Measurements from ENCODE around the gene FOS. TPM values are rescaled to one million over a fixed set of nuclear protein-coding genes. Genes with fewer than 3 reads are reported as not detected.
"Not testable (repeated sequence)": the region's sequence is repeated elsewhere in the genome, so short reads cannot be mapped to it uniquely, and the experiment has no call there.

The FOS gene
- total RNA-seq, 1 experiment from 2014 or later: 23.9 TPM

DNA sequence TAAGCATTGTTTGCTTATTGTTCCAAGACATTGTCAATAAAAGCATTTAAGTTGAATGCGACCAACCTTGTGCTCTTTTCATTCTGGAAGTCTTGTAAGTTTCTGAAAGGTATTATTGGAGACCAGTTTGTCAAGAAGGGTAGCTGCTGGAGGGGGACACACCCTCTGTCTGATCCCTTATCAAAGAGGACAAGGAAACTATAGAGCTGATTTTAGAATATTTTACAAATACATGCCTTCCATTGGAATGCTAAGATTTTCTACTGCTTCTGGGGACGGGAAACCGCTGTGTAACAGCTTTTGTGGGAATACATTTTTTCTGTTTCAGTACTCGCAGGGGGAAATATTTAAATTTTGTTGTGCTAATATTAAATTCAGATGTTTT, 3.5 kb downstream of the FOS start:
- H3K36me3 Mint-ChIP-seq: peaks cover 23% of the 10 kb centered on the region
- DNase-seq (ENCODE audit: low spot score): no peak
- POLR2A ChIA-PET: interaction anchor here (1.0 to 3.8 kb wide), 3 partner anchors 12 to 27 kb away, joined by 3 to 23 read pairs (median 22); no protein-coding TSS in a partner anchor
- H3K4me3 Mint-ChIP-seq: no peak overlapping the region
- no peak for ATAC-seq
- CTCF ChIA-PET: interaction anchor here (1.6 kb wide), 1 partner anchor 12 kb away, joined by 8 read pairs; no protein-coding TSS in a partner anchor
- TF ChIP-seq TP53 (CRISPR knock-in tag; IDR thresholded peaks at IDR 0.05) (no peak), HMGA2 (CRISPR knock-in tag; IDR thresholded peaks at IDR 0.05) (0 out of 2 replicates have a peak, but pooled peaks have one; percentile 22)
- peaks cover 44% of the 10 kb centered on the region for H3K4me1 Mint-ChIP-seq
- H3K27ac Mint-ChIP-seq: peak overlapping the region; percentile 77; the same call in 1 of the 2 replicates
- H3K27me3 Mint-ChIP-seq (ENCODE audit: low read depth): peaks cover 12% of the 10 kb centered on the region; the same call in 1 of the 2 replicates
- no peaks in the 10 kb centered on the region for H3K9me3 Mint-ChIP-seq

- Mint-ChIP-seq H3K36me3 (peaks cover 23% of the 10 kb centered on the region), H3K4me1 (peaks cover 48% of the 10 kb centered on the region), H3K27me3 (ENCODE audit: low read depth) (peaks cover 12% of the 10 kb centered on the region; the same call in 1 of the 2 replicates)
- CTCF ChIA-PET: interaction anchor here (1.6 kb wide), 1 partner anchor 12 kb away, joined by 8 read pairs; no protein-coding TSS in a partner anchor
- not testable (repeated sequence) for H3K9me3 Mint-ChIP-seq; H3K4me3 Mint-ChIP-seq; ATAC-seq; DNase-seq (ENCODE audit: low spot score); H3K27ac Mint-ChIP-seq
- TF ChIP-seq ERG (CRISPR knock-in tag; IDR thresholded peaks at IDR 0.05) (0 out of 2 replicates have a peak, but pooled peaks have one; percentile 4), AR (CRISPR knock-in tag; IDR thresholded peaks at IDR 0.05) (peak; percentile 85; the same call in 1 of the 2 replicates), ZNF425 (CRISPR knock-in tag; conservative IDR thresholded peaks at IDR 0.05) (0 out of 2 replicates have a peak, but pooled peaks have one; percentile 10)
- POLR2A ChIA-PET: interaction anchor here (1.0 to 3.8 kb wide), 2 partner anchors 24 to 28 kb away, joined by 3 to 22 read pairs; no protein-coding TSS in a partner anchor
Observed at GRCh38 chr14:75282555-75283161, 4.0 kb downstream of the FOS start.

DNA sequence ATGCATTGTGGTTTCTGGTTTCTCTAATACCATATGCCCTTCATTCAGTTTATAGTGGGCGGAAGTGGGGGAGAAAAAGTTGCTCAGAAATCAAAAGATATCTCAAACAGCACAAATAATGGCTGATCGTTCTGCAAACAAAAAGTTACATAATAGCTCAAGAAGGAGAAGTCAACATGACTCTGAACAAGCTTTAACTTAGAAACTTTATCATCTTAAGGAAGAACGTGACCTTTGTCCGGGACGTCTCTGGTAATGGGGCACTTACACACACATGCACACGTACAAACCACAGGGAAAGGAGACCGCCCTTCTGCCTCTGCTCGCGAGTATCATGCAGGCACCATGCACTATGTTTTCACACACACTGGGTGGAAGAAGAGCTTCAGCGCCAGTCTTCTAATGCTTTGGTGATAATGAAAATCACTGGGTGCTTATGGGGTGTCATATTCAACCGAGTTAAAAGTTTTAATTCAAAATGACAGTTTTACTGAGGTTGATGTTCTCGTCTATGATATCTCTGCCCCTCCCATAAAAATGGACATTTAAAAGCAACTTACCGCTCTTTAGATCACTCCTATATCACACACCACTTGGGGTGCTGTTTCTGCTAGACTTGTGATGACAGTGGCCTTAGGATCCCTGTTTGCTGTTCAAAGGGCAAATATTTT, 4.7 kb downstream of the FOS start:
- POLR2A ChIA-PET: interaction anchor here (1.0 to 3.8 kb wide), 2 partner anchors 24 to 28 kb away, joined by 3 to 22 read pairs; no protein-coding TSS in a partner anchor
- CTCF ChIA-PET: interaction anchor here (0.8 to 1.6 kb wide), 3 partner anchors 9 to 24 kb away, joined by 3 to 8 read pairs (median 4); no protein-coding TSS in a partner anchor
- H3K27me3 Mint-ChIP-seq (ENCODE audit: low read depth): peaks cover 12% of the 10 kb centered on the region; the same call in 1 of the 2 replicates
- ATAC-seq (no peak), DNase-seq (ENCODE audit: low spot score) (no peak)
- no peak overlapping the region for H3K27ac Mint-ChIP-seq
- TF ChIP-seq, protein P1, sequence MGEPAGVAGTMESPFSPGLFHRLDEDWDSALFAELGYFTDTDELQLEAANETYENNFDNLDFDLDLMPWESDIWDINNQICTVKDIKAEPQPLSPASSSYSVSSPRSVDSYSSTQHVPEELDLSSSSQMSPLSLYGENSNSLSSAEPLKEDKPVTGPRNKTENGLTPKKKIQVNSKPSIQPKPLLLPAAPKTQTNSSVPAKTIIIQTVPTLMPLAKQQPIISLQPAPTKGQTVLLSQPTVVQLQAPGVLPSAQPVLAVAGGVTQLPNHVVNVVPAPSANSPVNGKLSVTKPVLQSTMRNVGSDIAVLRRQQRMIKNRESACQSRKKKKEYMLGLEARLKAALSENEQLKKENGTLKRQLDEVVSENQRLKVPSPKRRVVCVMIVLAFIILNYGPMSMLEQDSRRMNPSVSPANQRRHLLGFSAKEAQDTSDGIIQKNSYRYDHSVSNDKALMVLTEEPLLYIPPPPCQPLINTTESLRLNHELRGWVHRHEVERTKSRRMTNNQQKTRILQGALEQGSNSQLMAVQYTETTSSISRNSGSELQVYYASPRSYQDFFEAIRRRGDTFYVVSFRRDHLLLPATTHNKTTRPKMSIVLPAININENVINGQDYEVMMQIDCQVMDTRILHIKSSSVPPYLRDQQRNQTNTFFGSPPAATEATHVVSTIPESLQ (CRISPR knock-in tag; IDR thresholded peaks at IDR 0.05): no peak
- TF ChIP-seq TP53 (CRISPR knock-in tag; IDR thresholded peaks at IDR 0.05) (no peak), AR (CRISPR knock-in tag; IDR thresholded peaks at IDR 0.05) (peak; percentile 66; the same call in 1 of the 2 replicates)
- H3K36me3 Mint-ChIP-seq: peaks cover 23% of the 10 kb centered on the region
- no peaks in the 10 kb centered on the region for H3K9me3 Mint-ChIP-seq
- peaks cover 53% of the 10 kb centered on the region for H3K4me1 Mint-ChIP-seq
- H3K4me3 Mint-ChIP-seq: no peak overlapping the region

Measured in WTC11 (cell line).